ENCODE results near the gene PARP1. TPM values are rescaled to one million over a fixed set of nuclear protein-coding genes. Genes with fewer than 3 reads are reported as not detected.

The PARP1 gene
- total RNA-seq, 1 experiment from 2014 or later: 263 TPM

DNA sequence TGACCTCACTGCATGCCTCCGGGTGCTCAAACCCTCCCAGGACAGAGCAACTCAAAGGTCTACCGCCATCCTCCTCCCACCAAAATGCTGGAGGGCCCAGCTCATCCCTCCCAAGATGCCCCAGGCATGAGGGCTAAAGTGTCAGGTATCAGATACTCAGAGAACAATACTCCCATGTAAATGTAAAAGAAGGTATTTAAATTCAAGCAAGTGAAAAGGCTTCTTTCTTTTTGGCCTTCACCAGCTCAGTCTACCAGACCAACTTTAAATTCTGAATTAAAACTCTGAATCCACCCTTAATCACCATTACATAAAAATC lies 3.0 kb downstream of the PARP1 start:
- TF ChIP-seq EZH2 (IDR thresholded peaks at IDR 0.05; ENCODE audit: borderline replicate concordance, low read depth, low read length, poor library complexity, severe bottlenecking): no peak
- TF ChIP-seq, protein P1, sequence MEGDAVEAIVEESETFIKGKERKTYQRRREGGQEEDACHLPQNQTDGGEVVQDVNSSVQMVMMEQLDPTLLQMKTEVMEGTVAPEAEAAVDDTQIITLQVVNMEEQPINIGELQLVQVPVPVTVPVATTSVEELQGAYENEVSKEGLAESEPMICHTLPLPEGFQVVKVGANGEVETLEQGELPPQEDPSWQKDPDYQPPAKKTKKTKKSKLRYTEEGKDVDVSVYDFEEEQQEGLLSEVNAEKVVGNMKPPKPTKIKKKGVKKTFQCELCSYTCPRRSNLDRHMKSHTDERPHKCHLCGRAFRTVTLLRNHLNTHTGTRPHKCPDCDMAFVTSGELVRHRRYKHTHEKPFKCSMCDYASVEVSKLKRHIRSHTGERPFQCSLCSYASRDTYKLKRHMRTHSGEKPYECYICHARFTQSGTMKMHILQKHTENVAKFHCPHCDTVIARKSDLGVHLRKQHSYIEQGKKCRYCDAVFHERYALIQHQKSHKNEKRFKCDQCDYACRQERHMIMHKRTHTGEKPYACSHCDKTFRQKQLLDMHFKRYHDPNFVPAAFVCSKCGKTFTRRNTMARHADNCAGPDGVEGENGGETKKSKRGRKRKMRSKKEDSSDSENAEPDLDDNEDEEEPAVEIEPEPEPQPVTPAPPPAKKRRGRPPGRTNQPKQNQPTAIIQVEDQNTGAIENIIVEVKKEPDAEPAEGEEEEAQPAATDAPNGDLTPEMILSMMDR (conservative IDR thresholded peaks at IDR 0.05; ENCODE audit: low read depth, low read length): no peak
- Histone ChIP-seq H3K27me3 (replicated peaks; ENCODE audit: insufficient read depth, low read depth, low read length, poor library complexity) (no peaks in the 10 kb centered on the region), H3K4me1 (ENCODE audit: insufficient read depth, low read length, poor library complexity, severe bottlenecking) (peaks cover 40% of the 10 kb centered on the region), H3K9me3 (ENCODE audit: low read depth, low read length, poor library complexity, severe bottlenecking) (no peaks in the 10 kb centered on the region), H3K4me3 (ENCODE audit: low read depth, low read length, poor library complexity, severe bottlenecking) (no peak overlapping the region), H3K36me3 (ENCODE audit: insufficient read depth, low read length, poor library complexity, severe bottlenecking) (peaks cover 27% of the 10 kb centered on the region), H3K27ac (ENCODE audit: low read depth, low read length, poor library complexity, severe bottlenecking) (no peak overlapping the region)
- CTCF ChIA-PET: no interaction called here
- no peak for DNase-seq (ENCODE audit: low spot score)
- intact Hi-C loops (cut with micrococcal nuclease; ENCODE audit: unreplicated experiment): no loop called here
- no TSS peak for BruUV-seq (replicated peaks)
- POLR2A ChIA-PET (ENCODE audit: low non-redundant PET): no interaction called here

DNA sequence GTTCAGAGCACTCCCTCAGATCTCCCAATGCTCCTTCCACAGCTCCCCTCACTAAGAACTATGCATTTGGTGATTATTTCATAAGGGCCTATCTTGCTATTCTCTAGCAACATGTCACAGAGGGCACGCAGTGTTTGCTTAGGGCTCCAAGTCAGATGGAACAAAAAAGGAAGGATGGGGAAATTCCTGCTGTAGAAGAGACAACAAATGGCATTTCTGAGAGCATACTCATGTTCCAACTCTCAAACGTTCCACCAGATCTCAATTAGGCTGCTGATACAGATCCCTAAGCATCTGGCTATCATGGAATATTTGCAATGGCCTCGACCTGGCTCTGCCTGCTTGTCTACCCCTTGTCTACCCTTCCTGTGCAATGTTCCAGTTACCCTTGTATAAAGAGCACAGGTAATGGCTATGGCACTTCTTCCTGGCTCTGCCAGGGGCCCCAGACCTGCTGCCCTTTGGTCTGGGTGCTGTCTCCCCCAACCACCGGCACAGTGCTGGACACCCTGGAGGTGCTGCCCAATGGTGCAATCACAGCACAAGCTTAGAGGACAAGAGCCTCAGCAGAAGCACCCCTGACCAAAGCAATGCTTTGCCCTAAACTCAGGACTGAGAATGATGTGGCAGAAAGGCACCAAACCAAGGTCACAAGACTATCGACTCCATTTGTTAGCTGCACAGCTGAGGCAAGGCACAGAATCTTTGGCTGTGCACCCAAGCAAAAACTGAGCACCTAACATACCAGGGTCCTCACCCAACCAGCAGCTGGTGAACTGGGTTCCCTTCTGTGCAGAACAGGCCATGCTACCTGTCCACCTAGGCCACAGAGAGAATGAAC lies 3.6 kb downstream of the PARP1 start:
- intact Hi-C loops (cut with micrococcal nuclease; ENCODE audit: unreplicated experiment): no loop called here
- no peak for TF ChIP-seq EZH2 (IDR thresholded peaks at IDR 0.05; ENCODE audit: borderline replicate concordance, low read depth, low read length, poor library complexity, severe bottlenecking)
- TF ChIP-seq, protein P1 (conservative IDR thresholded peaks at IDR 0.05; ENCODE audit: low read depth, low read length): no peak
- Histone ChIP-seq H3K27ac (ENCODE audit: low read depth, low read length, poor library complexity, severe bottlenecking) (peak overlapping the region; percentile 44), H3K36me3 (ENCODE audit: insufficient read depth, low read length, poor library complexity, severe bottlenecking) (peaks cover 33% of the 10 kb centered on the region), H3K9me3 (ENCODE audit: low read depth, low read length, poor library complexity, severe bottlenecking) (no peaks in the 10 kb centered on the region), H3K27me3 (replicated peaks; ENCODE audit: insufficient read depth, low read depth, low read length, poor library complexity) (no peaks in the 10 kb centered on the region), H3K4me1 (ENCODE audit: insufficient read depth, low read length, poor library complexity, severe bottlenecking) (peaks cover 40% of the 10 kb centered on the region), H3K4me3 (ENCODE audit: low read depth, low read length, poor library complexity, severe bottlenecking) (no peak overlapping the region)
- POLR2A ChIA-PET (ENCODE audit: low non-redundant PET): interaction anchor here (0.6 kb wide), 2 partner anchors 9 to 70 kb away, joined by 3 read pairs; no protein-coding TSS in a partner anchor
- BruUV-seq (replicated peaks): no TSS peak
- CTCF ChIA-PET: interaction anchor here (0.5 to 0.6 kb wide), 2 partner anchors 144 to 279 kb away, joined by 3 to 9 read pairs; no protein-coding TSS in a partner anchor
- no peak for DNase-seq (ENCODE audit: low spot score)

DNA sequence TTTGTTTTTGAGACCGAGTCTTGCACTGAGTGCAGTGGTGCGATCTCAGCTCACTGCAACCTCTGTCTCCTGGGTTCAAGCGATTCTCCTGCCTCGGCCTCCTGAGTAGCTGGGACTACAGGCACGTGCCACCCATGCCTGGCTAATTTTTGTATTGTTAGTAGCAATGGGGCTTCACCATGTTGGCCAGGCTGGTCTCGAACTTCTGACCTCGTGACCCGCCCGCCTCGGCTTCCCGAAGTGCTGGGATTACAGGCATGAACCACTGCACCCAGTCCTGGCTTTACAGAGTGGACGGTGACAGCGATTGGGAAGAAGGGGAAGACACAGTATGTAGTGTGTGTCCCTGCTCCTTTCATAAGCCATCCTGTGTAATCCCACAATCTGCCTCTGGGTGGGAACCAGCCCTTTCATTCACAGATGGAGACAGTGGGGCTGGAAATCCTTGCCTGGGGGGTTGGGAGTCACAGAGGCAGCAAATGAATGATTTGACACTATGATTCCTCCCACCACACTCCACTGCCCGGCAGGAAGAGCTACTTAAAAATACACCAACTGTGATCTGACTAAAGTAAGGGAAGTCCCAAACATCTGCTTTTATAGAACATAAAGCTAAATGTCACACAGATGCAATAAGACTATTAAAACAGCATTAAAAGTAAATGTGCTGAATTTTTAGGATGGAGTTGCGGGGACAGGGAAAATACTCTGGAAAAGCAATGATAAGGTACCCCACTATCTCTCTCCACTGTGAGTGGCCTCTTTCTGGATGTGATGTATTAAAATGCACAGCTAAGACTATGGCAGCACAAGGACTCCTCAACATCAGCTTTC lies 4.5 kb downstream of the PARP1 start:
- ChIA-PET CTCF (interaction anchor here (0.5 to 0.6 kb wide), 2 partner anchors 145 to 278 kb away, joined by 3 to 9 read pairs; no protein-coding TSS in a partner anchor), POLR2A (ENCODE audit: low non-redundant PET) (interaction anchor here (0.6 kb wide), 2 partner anchors 8 to 71 kb away, joined by 3 read pairs; no protein-coding TSS in a partner anchor)
- TF ChIP-seq, protein P1 (conservative IDR thresholded peaks at IDR 0.05; ENCODE audit: low read depth, low read length): peak; percentile 50; the same call in 1 of the 2 replicates
- TF ChIP-seq EZH2 (IDR thresholded peaks at IDR 0.05; ENCODE audit: borderline replicate concordance, low read depth, low read length, poor library complexity, severe bottlenecking): no peak
- intact Hi-C loops (cut with micrococcal nuclease; ENCODE audit: unreplicated experiment): no loop called here
- no TSS peak for BruUV-seq (replicated peaks)
- Histone ChIP-seq H3K27me3 (replicated peaks; ENCODE audit: insufficient read depth, low read depth, low read length, poor library complexity) (no peaks in the 10 kb centered on the region), H3K9me3 (ENCODE audit: low read depth, low read length, poor library complexity, severe bottlenecking) (no peaks in the 10 kb centered on the region), H3K27ac (ENCODE audit: low read depth, low read length, poor library complexity, severe bottlenecking) (peak overlapping the region; percentile 44), H3K4me1 (ENCODE audit: insufficient read depth, low read length, poor library complexity, severe bottlenecking) (peaks cover 40% of the 10 kb centered on the region), H3K36me3 (ENCODE audit: insufficient read depth, low read length, poor library complexity, severe bottlenecking) (peaks cover 39% of the 10 kb centered on the region), H3K4me3 (ENCODE audit: low read depth, low read length, poor library complexity, severe bottlenecking) (no peak overlapping the region)
- DNase-seq (ENCODE audit: low spot score): peak; percentile 66

All from A673 (cell line).